GM12878 (cell line): ENCODE data around the gene LIPA. TPM values are rescaled to one million over a fixed set of nuclear protein-coding genes. Genes with fewer than 3 reads are reported as not detected.

ENCODE experiments used
- ATAC-seq: fragments of 200-7000 bp; cut with Tn5 transposase; 3 replicates; pipeline ENCODE4 v1.9.1; 2020; ENCODE audit warnings: mild to moderate bottlenecking, moderate library complexity
- BruUV-seq: library from RNA; stranded (reverse); fragments of 400-500 nt; replicated peaks from 2 replicates; lab custom pipeline; 2021; lab: Mats Ljungman, UMichigan
- CTCF ChIA-PET: fragments of 300-600 bp; sonication (Branson Sonifier 250); formaldehyde crosslinking; extraction: SDS; loops from one replicate; lab custom pipeline; 2021; ENCODE audit warnings: inconsistent platforms; lab: Yijun Ruan, JAX
- POLR2A ChIA-PET: fragments of 350-600 bp; formaldehyde crosslinking; extraction: SDS; loops from one replicate; lab custom pipeline; 2021; ENCODE audit warnings: inconsistent platforms; lab: Charles Lee
- RAD21 ChIA-PET: fragments of 300-600 bp; sonication (Branson Sonifier 250); formaldehyde crosslinking; loops from one replicate; lab custom pipeline; 2023; ENCODE audit warnings: antibody characterized with exemption; ENCODE audit not compliant: unreplicated experiment; lab: Charles Lee
- SMC1A ChIA-PET: fragments of 300-600 bp; sonication (Branson Sonifier 250); formaldehyde crosslinking; loops from one replicate; lab custom pipeline; 2023; ENCODE audit not compliant: unreplicated experiment, uncharacterized antibody; lab: Charles Lee
- DNase-seq: peaks from one replicate; pipeline ENCODE4 v3.0.0-alpha.2; 2011; ENCODE audit warnings: low read depth, low spot score
- FAIRE-seq: peaks from 3 replicates; lab custom pipeline; 2011; peaks lifted over from hg19 to GRCh38; lab: Jason Lieb, UNC
- H2AFZ ChIP-seq: 2 replicates; pipeline ENCODE4 v1.6.0; 2011; ENCODE audit warnings: low read depth, low read length, control low read depth; ENCODE audit not compliant: control insufficient read depth
- H3K27ac ChIP-seq: 2 replicates; pipeline ENCODE4 v1.5.1; 2011; ENCODE audit warnings: control low read depth; ENCODE audit not compliant: control insufficient read depth, insufficient read depth
- H3K27me3 ChIP-seq, 2 experiments: replicated peaks in 1 of 2; 2 replicates each; pipeline versions ENCODE4 v1.6.0 to v1.6.1; 2011; ENCODE audit warnings: low read length in 1 of 2; ENCODE audit not compliant: control insufficient read depth in 2 of 2, insufficient read depth in 2 of 2
- H3K36me3 ChIP-seq, 2 experiments: 2 replicates each; pipeline ENCODE4 v1.5.1; 2011; ENCODE audit warnings: low read length in 1 of 2; ENCODE audit not compliant: control insufficient read depth in 2 of 2, insufficient read depth in 2 of 2
- H3K4me1 ChIP-seq: 2 replicates; pipeline ENCODE4 v1.6.1; 2011; ENCODE audit warnings: mild to moderate bottlenecking, low read length, moderate library complexity, mixed read lengths; ENCODE audit not compliant: control insufficient read depth, insufficient read depth
- H3K4me2 ChIP-seq: 2 replicates; pipeline ENCODE4 v1.6.0; 2011; ENCODE audit warnings: control low read depth; ENCODE audit not compliant: control insufficient read depth, insufficient read depth
- H3K4me3 ChIP-seq: fragments of 200-600 bp; sonication (generic); 2 replicates; pipeline ENCODE4 v1.5.1; 2016
- H3K79me2 ChIP-seq: 2 replicates; pipeline ENCODE4 v1.6.0; 2011; ENCODE audit warnings: low read length; ENCODE audit not compliant: control insufficient read depth, insufficient read depth
- H3K9ac ChIP-seq: 2 replicates; pipeline ENCODE4 v1.8.0; 2011; ENCODE audit warnings: low read length, control low read depth, mixed read lengths; ENCODE audit not compliant: control insufficient read depth, insufficient read depth
- H3K9me3 ChIP-seq: replicated peaks from 3 replicates; pipeline ENCODE4 v1.5.1; 2011; ENCODE audit warnings: mild to moderate bottlenecking, low read length; ENCODE audit not compliant: control insufficient read depth, insufficient read depth
- H4K20me1 ChIP-seq: 2 replicates; pipeline ENCODE4 v1.6.0; 2011; ENCODE audit not compliant: control insufficient read depth, insufficient read depth
- CHD2 ChIP-seq: IDR thresholded peaks from 2 replicates; pipeline ENCODE4 v1.6.1; 2011; ENCODE audit warnings: low read depth, low read length, improper control_type of control experiment, borderline replicate concordance
- CREM ChIP-seq: IDR thresholded peaks from 2 replicates; pipeline ENCODE4 v1.6.1; 2014; ENCODE audit warnings: antibody characterized with exemption, low read depth
- POLR2A ChIP-seq: IDR thresholded peaks from 2 replicates; pipeline ENCODE4 v1.6.1; 2011; ENCODE audit warnings: low read depth, mild to moderate bottlenecking, low read length
- TCF3 ChIP-seq: IDR thresholded peaks from 2 replicates; pipeline ENCODE4 v1.6.1; 2012; ENCODE audit warnings: low read depth, mild to moderate bottlenecking, low read length, borderline replicate concordance; ENCODE audit not compliant: insufficient read depth
- ZNF207 ChIP-seq: fragments of 450-650 bp; IDR thresholded peaks from 2 replicates; pipeline ENCODE4 v1.6.1; 2014; ENCODE audit warnings: antibody characterized with exemption, mild to moderate bottlenecking, borderline replicate concordance
- ZZZ3 ChIP-seq: IDR thresholded peaks from 2 replicates; pipeline ENCODE4 v1.6.1; 2011; ENCODE audit warnings: low read depth; ENCODE audit not compliant: control insufficient read depth, insufficient read length
- WGBS: methylation state at CpG from one replicate; pipeline ENCODE4 v1.1.6; 2016; ENCODE audit warnings: low lambda C conversion rate; ENCODE audit not compliant: insufficient replicate concordance, insufficient coverage; ENCODE audit errors: missing lambda C conversion rate; 5-methylcytosine and 5-hydroxymethylcytosine counted together
- in situ Hi-C: fragments of 300-500 bp; cut with MboI; formaldehyde crosslinking; loops from 9 replicates; pipeline ENCODE4 v1.14.3; 2018; ENCODE audit warnings: mixed read lengths
- intact Hi-C: fragments of 100-400 bp; cut with micrococcal nuclease; formaldehyde crosslinking; loops from one replicate; pipeline ENCODE4 v1.14.2; 2022; ENCODE audit not compliant: unreplicated experiment
- polyA plus RNA-seq, 11 experiments: library from polyadenylated mRNA; depleted of rRNA in 4 of 11; unstranded in 6 of 11; stranded (reverse) in 5 of 11; fragments of >200 nt; fragmentation: Nextera tagmentation in 4 of 11; fragmentation: Illumina TruSeq in 1 of 11; extraction: Ambion mirVana in 4 of 11; extraction: Trizol in 1 of 11; gene quantifications; 1 replicate in 1 of 11; 2 replicates in 10 of 11; pipeline versions ENCODE4 v1.2.1 to v1.2.3, GENCODE V29; 2011 to 2016; ENCODE audit warnings: inconsistent platforms in 2 of 11, missing spikeins in 2 of 11, low read depth in 1 of 11
- total RNA-seq, 4 experiments: library from RNA; depleted of rRNA in 3 of 4; stranded (reverse); fragments of >200 nt in 3 of 4; fragmentation: Illumina TruSeq in 1 of 4; extraction: Trizol in 1 of 4; gene quantifications; 2 replicates each; pipeline versions ENCODE4 v1.2.1 to v1.2.3, GENCODE V29; 2013 to 2021
- TF ChIP-seq, protein P1 (sequence below): IDR thresholded peaks from 2 replicates; pipeline ENCODE4 v1.6.1; 2011; ENCODE audit warnings: low read depth, low read length, improper control_type of control experiment, borderline replicate concordance
- TF ChIP-seq, protein P2 (sequence below): fragments of 450-650 bp; formaldehyde crosslinking; IDR thresholded peaks from 2 replicates; pipeline ENCODE4 v1.5.0; 2022; ENCODE audit warnings: mild to moderate bottlenecking, missing genetic modification characterization
- TF ChIP-seq, protein P3 (sequence below): fragments of 450-650 bp; conservative IDR thresholded peaks from 2 replicates; pipeline ENCODE4 v1.6.1; 2017; ENCODE audit warnings: mild to moderate bottlenecking, moderate library complexity

Gene LIPA
- total and polyA plus RNA-seq, 10 of the 15 experiments (the other 5 are each of a cell fraction or from before 2014, with no cell fraction given): 31.1 to 50.3 (median 39.5) TPM

DNA sequence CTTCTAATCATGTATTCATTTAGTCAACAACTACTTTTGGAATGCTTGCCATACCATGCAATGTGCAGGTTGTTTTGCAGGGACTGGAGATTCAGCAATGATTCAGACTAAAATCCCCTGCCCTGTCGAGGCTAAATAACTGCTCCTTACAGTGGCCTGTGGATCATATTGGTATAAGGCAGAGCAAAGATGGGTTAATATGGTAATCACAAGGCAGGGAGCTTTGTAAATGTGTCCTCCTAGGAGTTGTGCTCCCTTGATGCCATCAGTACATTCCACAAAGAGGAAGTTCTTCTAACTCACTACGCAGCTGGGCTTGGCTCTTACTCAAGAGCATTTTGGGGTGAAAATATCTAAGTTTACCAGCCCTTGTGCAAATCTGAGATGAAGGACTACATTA lies 49.7 kb upstream of the LIPA start:
- CTCF ChIA-PET: interaction anchor here (1.1 to 7.4 kb wide), 8 partner anchors 10 to 92 kb away, joined by 3 to 95 read pairs (median 4); no protein-coding TSS in a partner anchor
- TF ChIP-seq POLR2A (no peak), ZNF207 (peak; percentile 19; the same call in 1 of the 2 replicates)
- TF ChIP-seq, all 136 proteins: peak for 1
- H3K4me2 ChIP-seq: peak overlapping the region; percentile 94
- peaks cover 23% of the 10 kb centered on the region for H3K79me2 ChIP-seq
- ChIA-PET POLR2A (interaction anchor here (1.1 to 1.9 kb wide), 3 partner anchors 68 to 112 kb away, joined by 4 to 5 read pairs (median 5); partner anchors contain the start of gene IFIT1), SMC1A (interaction anchor here (1.1 to 9.1 kb wide), 10 partner anchors 10 to 117 kb away, joined by 3 to 98 read pairs (median 4); partner anchors contain the start of genes IFIT3 and LIPA), RAD21 (interaction anchor here (1.0 to 6.5 kb wide), 7 partner anchors 26 to 91 kb away, joined by 3 to 68 read pairs (median 6); partner anchors contain the start of genes IFIT1 and IFIT3)
- H3K9ac ChIP-seq: peak overlapping the region; percentile 73
- H3K9me3 ChIP-seq: no peaks in the 10 kb centered on the region
- DNase-seq: no peak
- H3K27ac ChIP-seq: peak overlapping the region; percentile 64
- 0 out of 4 replicates have a peak, but pooled peaks cover 0 to 2% of the 10 kb centered on the region in 2 experiments for H3K36me3 ChIP-seq
- H4K20me1 ChIP-seq: no peaks in the 10 kb centered on the region
- ATAC-seq: peak; percentile 28
- H3K4me1 ChIP-seq: peaks cover 9% of the 10 kb centered on the region
- H3K27me3 ChIP-seq: no peaks in the 10 kb centered on the region
- FAIRE-seq: peak; percentile 56
- peak overlapping the region; percentile 79 for H3K4me3 ChIP-seq
- TSS peak; percentile 94 for BruUV-seq
- in situ Hi-C loops: no loop called here
- peak overlapping the region; percentile 83 for H2AFZ ChIP-seq
- WGBS: 16% methylated on average over 2 of the region's 2 CpGs
- intact Hi-C loops: no loop called here

DNA sequence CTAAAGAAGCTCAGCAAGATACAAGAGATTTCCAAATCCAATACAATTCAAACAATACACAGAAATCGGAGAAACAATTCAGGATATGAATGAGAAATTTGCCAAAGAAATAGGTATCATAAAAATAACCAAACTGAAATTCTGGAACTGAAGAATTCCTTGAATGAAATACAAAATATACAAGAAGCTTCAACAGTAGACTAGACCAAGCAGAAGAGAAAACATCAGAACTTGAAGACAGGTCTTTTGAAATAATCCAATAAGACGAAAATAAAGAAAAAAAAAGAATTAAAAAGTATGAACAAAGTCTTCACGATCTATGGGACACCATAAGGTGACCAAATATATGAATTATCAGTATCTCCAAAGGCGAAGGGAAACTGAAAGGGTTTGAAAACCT lies 47.5 kb upstream of the LIPA start:
- WGBS: 76% methylated on average over 4 of the region's 4 CpGs
- ChIA-PET SMC1A (interaction anchor here (1.0 to 9.1 kb wide), 2 partner anchors 33 to 69 kb away, joined by 3 to 98 read pairs; no protein-coding TSS in a partner anchor), CTCF (interaction anchor here (0.7 to 7.4 kb wide), 5 partner anchors 10 to 312 kb away, joined by 3 to 95 read pairs (median 3); no protein-coding TSS in a partner anchor), RAD21 (no interaction called here), POLR2A (interaction anchor here (0.6 kb wide), 1 partner anchor 1395 kb away, joined by 3 read pairs; no protein-coding TSS in a partner anchor)
- Histone ChIP-seq H3K4me1 (peaks cover 16% of the 10 kb centered on the region), H3K4me2 (no peak overlapping the region), H3K9me3 (no peaks in the 10 kb centered on the region), H2AFZ (no peak overlapping the region), H4K20me1 (no peaks in the 10 kb centered on the region), H3K27me3 (no peaks in the 10 kb centered on the region), H3K4me3 (no peak overlapping the region), H3K27ac (no peak overlapping the region), H3K9ac (no peak overlapping the region), H3K36me3 (no peaks in the 10 kb centered on the region), H3K79me2 (peaks cover 20% of the 10 kb centered on the region)
- in situ Hi-C loops (no loop called here), intact Hi-C loops (no loop called here)
- FAIRE-seq (no peak), DNase-seq (no peak), ATAC-seq (no peak)
- BruUV-seq: no TSS peak
- no peak for TF ChIP-seq TCF3
- TF ChIP-seq, protein P1, sequence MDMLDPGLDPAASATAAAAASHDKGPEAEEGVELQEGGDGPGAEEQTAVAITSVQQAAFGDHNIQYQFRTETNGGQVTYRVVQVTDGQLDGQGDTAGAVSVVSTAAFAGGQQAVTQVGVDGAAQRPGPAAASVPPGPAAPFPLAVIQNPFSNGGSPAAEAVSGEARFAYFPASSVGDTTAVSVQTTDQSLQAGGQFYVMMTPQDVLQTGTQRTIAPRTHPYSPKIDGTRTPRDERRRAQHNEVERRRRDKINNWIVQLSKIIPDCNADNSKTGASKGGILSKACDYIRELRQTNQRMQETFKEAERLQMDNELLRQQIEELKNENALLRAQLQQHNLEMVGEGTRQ: no peak
- no peak for TF ChIP-seq ZZZ3
- TF ChIP-seq, protein P2, sequence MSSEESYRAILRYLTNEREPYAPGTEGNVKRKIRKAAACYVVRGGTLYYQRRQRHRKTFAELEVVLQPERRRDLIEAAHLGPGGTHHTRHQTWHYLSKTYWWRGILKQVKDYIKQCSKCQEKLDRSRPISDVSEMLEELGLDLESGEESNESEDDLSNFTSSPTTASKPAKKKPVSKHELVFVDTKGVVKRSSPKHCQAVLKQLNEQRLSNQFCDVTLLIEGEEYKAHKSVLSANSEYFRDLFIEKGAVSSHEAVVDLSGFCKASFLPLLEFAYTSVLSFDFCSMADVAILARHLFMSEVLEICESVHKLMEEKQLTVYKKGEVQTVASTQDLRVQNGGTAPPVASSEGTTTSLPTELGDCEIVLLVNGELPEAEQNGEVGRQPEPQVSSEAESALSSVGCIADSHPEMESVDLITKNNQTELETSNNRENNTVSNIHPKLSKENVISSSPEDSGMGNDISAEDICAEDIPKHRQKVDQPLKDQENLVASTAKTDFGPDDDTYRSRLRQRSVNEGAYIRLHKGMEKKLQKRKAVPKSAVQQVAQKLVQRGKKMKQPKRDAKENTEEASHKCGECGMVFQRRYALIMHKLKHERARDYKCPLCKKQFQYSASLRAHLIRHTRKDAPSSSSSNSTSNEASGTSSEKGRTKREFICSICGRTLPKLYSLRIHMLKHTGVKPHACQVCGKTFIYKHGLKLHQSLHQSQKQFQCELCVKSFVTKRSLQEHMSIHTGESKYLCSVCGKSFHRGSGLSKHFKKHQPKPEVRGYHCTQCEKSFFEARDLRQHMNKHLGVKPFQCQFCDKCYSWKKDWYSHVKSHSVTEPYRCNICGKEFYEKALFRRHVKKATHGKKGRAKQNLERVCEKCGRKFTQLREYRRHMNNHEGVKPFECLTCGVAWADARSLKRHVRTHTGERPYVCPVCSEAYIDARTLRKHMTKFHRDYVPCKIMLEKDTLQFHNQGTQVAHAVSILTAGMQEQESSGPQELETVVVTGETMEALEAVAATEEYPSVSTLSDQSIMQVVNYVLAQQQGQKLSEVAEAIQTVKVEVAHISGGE: no peak
- TF ChIP-seq CHD2: no peak
- TF ChIP-seq, protein P3, sequence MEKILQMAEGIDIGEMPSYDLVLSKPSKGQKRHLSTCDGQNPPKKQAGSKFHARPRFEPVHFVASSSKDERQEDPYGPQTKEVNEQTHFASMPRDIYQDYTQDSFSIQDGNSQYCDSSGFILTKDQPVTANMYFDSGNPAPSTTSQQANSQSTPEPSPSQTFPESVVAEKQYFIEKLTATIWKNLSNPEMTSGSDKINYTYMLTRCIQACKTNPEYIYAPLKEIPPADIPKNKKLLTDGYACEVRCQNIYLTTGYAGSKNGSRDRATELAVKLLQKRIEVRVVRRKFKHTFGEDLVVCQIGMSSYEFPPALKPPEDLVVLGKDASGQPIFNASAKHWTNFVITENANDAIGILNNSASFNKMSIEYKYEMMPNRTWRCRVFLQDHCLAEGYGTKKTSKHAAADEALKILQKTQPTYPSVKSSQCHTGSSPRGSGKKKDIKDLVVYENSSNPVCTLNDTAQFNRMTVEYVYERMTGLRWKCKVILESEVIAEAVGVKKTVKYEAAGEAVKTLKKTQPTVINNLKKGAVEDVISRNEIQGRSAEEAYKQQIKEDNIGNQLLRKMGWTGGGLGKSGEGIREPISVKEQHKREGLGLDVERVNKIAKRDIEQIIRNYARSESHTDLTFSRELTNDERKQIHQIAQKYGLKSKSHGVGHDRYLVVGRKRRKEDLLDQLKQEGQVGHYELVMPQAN: no peak
- TF ChIP-seq CREM: no peak
